Fibroblast of villous mesenchyme (primary cell): Measurements from ENCODE around the gene ADGRG6. TPM values are rescaled to one million over a fixed set of nuclear protein-coding genes. Genes with fewer than 3 reads are reported as not detected.
"Not testable (repeated sequence)": the region's sequence is repeated elsewhere in the genome, so short reads cannot be mapped to it uniquely, and the experiment has no call there.

Source experiments
- DNase-seq: peaks from one replicate; pipeline ENCODE4 v3.0.0-alpha.2; 2010; ENCODE audit warnings: low read depth
- H3K4me3 ChIP-seq: 2 replicates; pipeline ENCODE4 v1.5.1; 2011; ENCODE audit warnings: low read depth, mild to moderate bottlenecking, low read length
- total RNA-seq: library from RNA; depleted of rRNA; stranded (reverse); fragments of >200 nt; gene quantifications from 2 replicates; pipeline ENCODE4 v1.2.3, GENCODE V29; 2012
- TF ChIP-seq, protein P1 (sequence below): IDR thresholded peaks from 2 replicates; pipeline ENCODE4 v1.5.1; 2012; ENCODE audit warnings: low read depth, mild to moderate bottlenecking, low read length; ENCODE audit not compliant: insufficient read depth

Gene ADGRG6
- total RNA-seq, 1 donor = 153 TPM

DNA sequence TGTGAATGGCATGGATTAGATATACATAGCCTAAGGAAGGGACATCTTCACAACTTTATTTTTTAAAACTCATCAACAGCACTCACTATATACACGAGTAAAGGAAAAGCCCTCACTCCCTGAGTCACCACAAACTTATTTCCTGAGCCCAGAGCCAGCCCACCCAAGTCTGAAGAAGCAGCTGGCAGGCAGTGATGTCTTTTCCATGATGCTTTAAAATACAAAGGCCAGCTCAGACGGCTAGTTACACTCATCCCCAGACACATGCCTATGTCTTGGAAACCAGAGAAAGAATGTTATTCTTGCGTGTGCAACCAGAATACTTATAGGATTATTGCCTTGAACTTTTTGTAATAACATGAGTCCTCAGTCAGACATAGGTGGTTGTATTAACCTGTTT is 114.4 kb downstream of the ADGRG6 start:
- DNase-seq = peak; percentile 89
- TF ChIP-seq, protein P1, sequence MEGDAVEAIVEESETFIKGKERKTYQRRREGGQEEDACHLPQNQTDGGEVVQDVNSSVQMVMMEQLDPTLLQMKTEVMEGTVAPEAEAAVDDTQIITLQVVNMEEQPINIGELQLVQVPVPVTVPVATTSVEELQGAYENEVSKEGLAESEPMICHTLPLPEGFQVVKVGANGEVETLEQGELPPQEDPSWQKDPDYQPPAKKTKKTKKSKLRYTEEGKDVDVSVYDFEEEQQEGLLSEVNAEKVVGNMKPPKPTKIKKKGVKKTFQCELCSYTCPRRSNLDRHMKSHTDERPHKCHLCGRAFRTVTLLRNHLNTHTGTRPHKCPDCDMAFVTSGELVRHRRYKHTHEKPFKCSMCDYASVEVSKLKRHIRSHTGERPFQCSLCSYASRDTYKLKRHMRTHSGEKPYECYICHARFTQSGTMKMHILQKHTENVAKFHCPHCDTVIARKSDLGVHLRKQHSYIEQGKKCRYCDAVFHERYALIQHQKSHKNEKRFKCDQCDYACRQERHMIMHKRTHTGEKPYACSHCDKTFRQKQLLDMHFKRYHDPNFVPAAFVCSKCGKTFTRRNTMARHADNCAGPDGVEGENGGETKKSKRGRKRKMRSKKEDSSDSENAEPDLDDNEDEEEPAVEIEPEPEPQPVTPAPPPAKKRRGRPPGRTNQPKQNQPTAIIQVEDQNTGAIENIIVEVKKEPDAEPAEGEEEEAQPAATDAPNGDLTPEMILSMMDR = no peak
- no peak overlapping the region for H3K4me3 ChIP-seq

- TF ChIP-seq, protein P1 = no peak
- DNase-seq = no peak
- no peak overlapping the region for H3K4me3 ChIP-seq
These were observed 114.9 kb downstream of the ADGRG6 start for GRCh38 chr6:142416686-142417085.

DNA sequence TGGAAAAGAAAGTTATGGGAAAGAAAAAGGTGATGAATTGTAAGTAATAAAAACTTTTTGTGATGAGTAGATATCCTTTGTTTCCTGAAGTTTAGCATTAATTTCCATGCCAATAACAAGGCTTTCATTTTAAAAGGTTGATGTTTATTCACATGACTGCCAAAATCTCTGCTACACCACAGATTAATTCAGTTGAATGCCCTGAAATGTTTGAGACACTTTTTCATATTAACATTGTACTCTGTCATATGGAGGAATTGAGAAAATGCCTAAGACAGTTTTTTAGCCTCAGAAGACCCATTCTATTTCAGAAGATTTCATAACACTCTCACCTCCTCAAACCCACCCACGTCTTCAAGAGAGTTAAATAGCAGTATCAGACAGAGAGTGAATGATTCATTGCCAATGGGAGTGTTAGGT is 115.5 kb downstream of the ADGRG6 start:
- no peak for DNase-seq

GRCh38 chr6:142419071-142419470 is 117.3 kb downstream of the ADGRG6 start:
- DNase-seq = no peak
- no peak overlapping the region for H3K4me3 ChIP-seq

More for the DNA sequence above, 115.5 kb downstream of the ADGRG6 start:
- H3K4me3 ChIP-seq = no peak overlapping the region
- TF ChIP-seq, protein P1 = no peak

DNA sequence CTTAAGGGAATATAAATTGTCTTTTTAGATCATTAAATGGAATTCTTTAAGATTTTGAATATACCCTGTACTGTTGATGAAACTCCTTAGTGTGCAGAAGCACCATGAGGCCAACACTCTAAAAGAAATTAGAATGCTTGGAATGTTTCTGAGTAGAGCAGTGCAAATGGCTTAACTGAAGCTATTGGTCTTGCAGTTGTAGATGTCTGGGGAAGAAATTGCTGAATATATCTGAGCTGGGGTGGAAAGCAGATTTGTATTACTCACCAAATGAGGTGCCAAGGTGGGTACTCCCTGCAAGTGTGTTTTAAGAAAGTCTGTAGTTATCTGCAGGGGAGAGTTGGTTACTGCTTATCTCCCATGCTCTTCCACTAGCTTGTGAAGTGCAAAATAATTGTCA is 119.0 kb downstream of the ADGRG6 start:
- TF ChIP-seq, protein P1 = no peak
- H3K4me3 ChIP-seq = no peak overlapping the region
- no peak for DNase-seq

More at GRCh38 chr6:142419071-142419470, 117.3 kb downstream of the ADGRG6 start:
- TF ChIP-seq, protein P1 = no peak

DNA sequence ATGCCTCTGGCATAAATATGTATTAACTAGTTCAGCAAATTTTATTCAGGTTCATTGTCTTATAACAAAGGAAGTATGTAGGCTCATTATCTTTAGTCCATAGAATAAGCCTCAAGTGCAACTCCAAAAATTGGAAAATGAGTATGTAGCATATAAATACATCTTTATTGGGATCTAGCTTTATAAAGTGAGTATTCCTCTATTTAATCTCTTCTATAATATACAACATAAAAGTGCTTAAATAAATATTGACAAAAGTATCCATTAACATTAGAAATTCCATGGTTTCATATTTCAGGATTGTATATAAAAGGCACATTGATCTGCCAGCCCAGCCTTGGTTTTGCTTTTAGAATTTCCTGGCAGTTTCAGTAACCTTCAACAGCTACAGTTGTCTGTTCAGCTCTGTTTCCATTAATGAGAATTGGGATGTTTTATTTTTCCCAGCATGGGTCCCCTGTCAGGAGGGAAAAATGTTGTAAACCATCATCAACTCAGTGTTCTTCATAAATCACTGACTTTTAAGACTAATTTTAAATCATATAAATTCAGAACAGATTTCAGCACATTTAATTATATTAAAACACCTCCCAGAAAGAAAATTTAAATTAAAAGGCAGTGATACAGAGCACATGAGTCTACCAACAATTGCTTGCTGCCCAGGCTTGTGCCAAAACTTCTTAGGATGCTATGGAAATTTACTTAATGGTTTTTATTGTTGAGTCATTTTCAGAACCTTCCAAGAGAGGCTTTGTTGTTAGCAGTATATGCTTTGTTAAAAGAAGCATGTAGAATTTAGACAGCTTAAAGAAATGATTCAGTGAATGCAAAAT is 119.7 kb downstream of the ADGRG6 start:
- no peak overlapping the region for H3K4me3 ChIP-seq
- DNase-seq = peak; percentile 19
- TF ChIP-seq, protein P1 = no peak

DNA sequence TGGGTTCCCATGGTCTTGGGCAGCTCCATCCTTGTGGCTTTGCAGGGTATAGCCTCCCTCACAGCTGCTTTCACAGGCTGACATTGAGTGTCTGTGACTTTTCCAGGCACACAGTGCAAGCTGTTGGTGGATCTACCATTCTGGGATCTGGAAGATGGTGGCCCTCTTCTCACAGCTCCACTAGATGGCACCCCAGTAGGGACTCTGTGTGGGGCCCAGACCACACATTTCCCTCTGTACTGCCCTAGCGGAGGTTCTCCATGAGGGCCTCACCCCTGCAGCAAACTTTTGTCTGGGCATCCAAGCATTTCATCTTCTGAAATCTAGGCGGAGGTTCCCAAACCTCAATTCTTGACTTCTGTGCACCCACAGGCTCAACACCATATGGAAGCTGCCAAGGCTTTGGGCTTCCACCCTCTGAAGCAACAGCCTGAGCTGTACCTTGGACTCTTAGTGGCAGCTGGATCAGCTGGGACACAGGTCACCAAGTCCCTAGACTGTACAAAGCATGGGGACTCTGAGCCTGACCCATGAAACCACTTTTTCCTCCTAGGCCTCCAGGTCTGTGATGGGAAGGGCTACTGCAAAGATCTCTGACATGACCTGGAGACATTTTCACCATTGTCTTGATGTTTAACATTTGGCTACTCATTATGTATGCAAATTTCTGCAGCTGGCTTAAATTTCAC is 124.8 kb downstream of the ADGRG6 start:
- not testable (repeated sequence) for DNase-seq, H3K4me3 ChIP-seq

DNA sequence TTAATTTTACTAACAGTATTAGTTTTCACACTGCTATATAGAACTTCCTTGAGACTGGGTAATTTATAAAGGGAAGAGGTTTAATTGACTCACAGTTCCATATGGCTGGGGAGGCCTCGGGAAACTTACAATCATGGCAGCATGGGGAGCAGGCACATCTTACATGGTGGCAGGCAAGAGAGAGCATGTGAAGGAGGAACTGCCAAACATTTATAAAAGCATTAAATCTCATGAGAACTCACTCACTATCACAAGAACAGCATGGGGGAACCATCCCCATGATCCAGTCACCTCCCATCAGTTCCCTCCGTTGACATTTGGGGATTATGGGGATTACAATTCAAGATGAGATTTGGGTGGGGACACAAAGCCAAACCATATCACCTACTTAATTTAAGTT is 126.7 kb downstream of the ADGRG6 start:
- not testable (repeated sequence) for DNase-seq, H3K4me3 ChIP-seq
